ENCODE measurements around the gene OAT. TPM values are rescaled to one million over a fixed set of nuclear protein-coding genes. Genes with fewer than 3 reads are reported as not detected.
A peak's percentile ranks its signal among the peaks of the same experiment; 100 is the strongest.

Gene OAT
- total and polyA plus RNA-seq, 12 donors: 15.1 to 46.9 (median 31.5) TPM

- H3K9me3 ChIP-seq: no peaks in the 10 kb centered on the region
- H3K4me1 ChIP-seq: peaks cover 0 to 31% (median 15%) of the 10 kb centered on the region in 9 donors
- DNase-seq (no peak), ATAC-seq (no peak)
- 73 to 78% methylated on average over 17 of the region's 17 CpGs for WGBS, 2 donors
- H3K36me3 ChIP-seq: no peaks in the 10 kb centered on the region
- intact Hi-C loops (cut with DNase I): no loop called here
- peak overlapping the region in 1 of 10 donors; percentile 60 for H3K27ac ChIP-seq
- no peaks in the 10 kb centered on the region for H3K27me3 ChIP-seq
- TF ChIP-seq CTCF (IDR thresholded peaks at IDR 0.05): no peak
- H3K4me3 ChIP-seq: no peak overlapping the region
Measured at GRCh38 chr10:124465003-124465776, 46.5 kb upstream of the OAT start.

GRCh38 chr10:124464028-124464965, 45.6 kb upstream of the OAT start:
- Histone ChIP-seq H3K27me3 (no peaks in the 10 kb centered on the region), H3K9me3 (no peaks in the 10 kb centered on the region), H3K4me1 (peaks cover 0 to 31% (median 15%) of the 10 kb centered on the region in 9 donors), H3K27ac (peak overlapping the region in 3 of 10 donors; percentile 18 to 60 (median 36)), H3K36me3 (no peaks in the 10 kb centered on the region), H3K4me3 (no peak overlapping the region)
- intact Hi-C loops (cut with DNase I): no loop called here
- DNase-seq: no peak
- WGBS, 2 donors: 66 to 77% methylated on average over 9 of the region's 9 CpGs
- no peak for ATAC-seq
- TF ChIP-seq CTCF (IDR thresholded peaks at IDR 0.05): no peak

- WGBS, 2 donors: 82 to 87% methylated on average over 8 of the region's 8 CpGs
- no peak for TF ChIP-seq CTCF (IDR thresholded peaks at IDR 0.05)
- intact Hi-C loops (cut with DNase I): no loop called here
- Histone ChIP-seq H3K27me3 (no peaks in the 10 kb centered on the region), H3K27ac (peak overlapping the region in 9 of 10 donors; percentile 56 to 92 (median 86)), H3K9me3 (no peaks in the 10 kb centered on the region), H3K36me3 (no peaks in the 10 kb centered on the region), H3K4me1 (peaks cover 0 to 31% (median 15%) of the 10 kb centered on the region in 9 donors), H3K4me3 (peak overlapping the region; percentile 4 to 83 (median 70))
- DNase-seq (no peak), ATAC-seq (peak in 1 of 8 donors; percentile 15)
Measured at GRCh38 chr10:124462348-124462695, 43.6 kb upstream of the OAT start.

- 1% methylated on average over 78 to 81 of the region's 81 CpGs for WGBS, 2 donors
- Histone ChIP-seq H3K9me3 (no peaks in the 10 kb centered on the region), H3K4me3 (peak within 1 kb of the TSS; percentile 4 to 83 (median 70)), H3K4me1 (peaks cover 0 to 31% (median 15%) of the 10 kb centered on the region in 9 donors), H3K27me3 (peaks cover 0 to 1% (median 0%) of the 10 kb centered on the region in 7 donors), H3K27ac (peak within 1 kb of the TSS; percentile 31 to 92 (median 86)), H3K36me3 (no peaks in the 10 kb centered on the region)
- TF ChIP-seq CTCF (IDR thresholded peaks at IDR 0.05): peak; percentile 35 to 75 (median 53)
- intact Hi-C loops (cut with DNase I): no loop called here
- DNase-seq (peak; percentile 80 to 90), ATAC-seq (peak; percentile 92 to 99 (median 96))
Measured at GRCh38 chr10:124461642-124462347, 43.1 kb upstream of the OAT start, which contains the start of gene LHPP. LHPP (plus strand) TSS chr10:124461823; CDS start chr10:124461863, 40 bp downstream.

Data from heart right ventricle (tissue), 16 donors.